Measurements from ENCODE around the gene ALDH1A2.

Gene ALDH1A2

GRCh38 chr15:58108117-58108516 lies 42.6 kb upstream of the ALDH1A2 start:
- Histone ChIP-seq H3K36me3 (ENCODE audit: insufficient read depth, insufficient read length, low read length) (no peaks in the 10 kb centered on the region), H3K4me1 (ENCODE audit: insufficient read depth, insufficient read length) (no peaks in the 10 kb centered on the region), H3K4me3 (ENCODE audit: insufficient read length, low read depth) (no peak overlapping the region), H3K9ac (ENCODE audit: insufficient read length, low read depth) (no peak overlapping the region), H3K9me3 (ENCODE audit: insufficient read depth, low read length) (no peaks in the 10 kb centered on the region), H3K27me3 (ENCODE audit: insufficient read depth, insufficient read length) (no peaks in the 10 kb centered on the region)
- TF ChIP-seq YY1 (IDR thresholded peaks at IDR 0.05; ENCODE audit: insufficient read depth, insufficient read length): no peak
- TF ChIP-seq SUZ12 (IDR thresholded peaks at IDR 0.05; ENCODE audit: extremely low read depth, insufficient read depth, insufficient read length): no peak
- no peak for TF ChIP-seq ZNF274 (IDR thresholded peaks at IDR 0.05; ENCODE audit: low read depth, low read length)
- no peak for DNase-seq (ENCODE audit: low read depth, low spot score)

GRCh38 chr15:58103482-58103881 lies 38.0 kb upstream of the ALDH1A2 start:
- H3K27me3 ChIP-seq (ENCODE audit: insufficient read depth, insufficient read length): no peaks in the 10 kb centered on the region
- H3K36me3 ChIP-seq (ENCODE audit: insufficient read depth, insufficient read length, low read length): no peaks in the 10 kb centered on the region
- no peaks in the 10 kb centered on the region for H3K9me3 ChIP-seq (ENCODE audit: insufficient read depth, low read length)
- H3K4me3 ChIP-seq (ENCODE audit: insufficient read length, low read depth): no peak overlapping the region
- no peak for TF ChIP-seq ZNF274 (IDR thresholded peaks at IDR 0.05; ENCODE audit: low read depth, low read length)
- TF ChIP-seq SUZ12 (IDR thresholded peaks at IDR 0.05; ENCODE audit: extremely low read depth, insufficient read depth, insufficient read length): no peak
- no peak for TF ChIP-seq YY1 (IDR thresholded peaks at IDR 0.05; ENCODE audit: insufficient read depth, insufficient read length)
- H3K4me1 ChIP-seq (ENCODE audit: insufficient read depth, insufficient read length): no peaks in the 10 kb centered on the region
- no peak for DNase-seq (ENCODE audit: low read depth, low spot score)
- H3K9ac ChIP-seq (ENCODE audit: insufficient read length, low read depth): no peak overlapping the region

- H3K9ac ChIP-seq (ENCODE audit: insufficient read length, low read depth): no peak overlapping the region
- H3K4me1 ChIP-seq (ENCODE audit: insufficient read depth, insufficient read length): no peaks in the 10 kb centered on the region
- H3K9me3 ChIP-seq (ENCODE audit: insufficient read depth, low read length): peaks cover 5% of the 10 kb centered on the region; the same call in 1 of the 2 replicates
- no peak for DNase-seq (ENCODE audit: low read depth, low spot score)
- no peaks in the 10 kb centered on the region for H3K27me3 ChIP-seq (ENCODE audit: insufficient read depth, insufficient read length)
- TF ChIP-seq SUZ12 (IDR thresholded peaks at IDR 0.05; ENCODE audit: extremely low read depth, insufficient read depth, insufficient read length): no peak
- TF ChIP-seq ZNF274 (IDR thresholded peaks at IDR 0.05; ENCODE audit: low read depth, low read length): no peak
- no peak for TF ChIP-seq YY1 (IDR thresholded peaks at IDR 0.05; ENCODE audit: insufficient read depth, insufficient read length)
- no peaks in the 10 kb centered on the region for H3K36me3 ChIP-seq (ENCODE audit: insufficient read depth, insufficient read length, low read length)
- no peak overlapping the region for H3K4me3 ChIP-seq (ENCODE audit: insufficient read length, low read depth)
Observed at GRCh38 chr15:58096529-58097084, 31.1 kb upstream of the ALDH1A2 start.

DNA sequence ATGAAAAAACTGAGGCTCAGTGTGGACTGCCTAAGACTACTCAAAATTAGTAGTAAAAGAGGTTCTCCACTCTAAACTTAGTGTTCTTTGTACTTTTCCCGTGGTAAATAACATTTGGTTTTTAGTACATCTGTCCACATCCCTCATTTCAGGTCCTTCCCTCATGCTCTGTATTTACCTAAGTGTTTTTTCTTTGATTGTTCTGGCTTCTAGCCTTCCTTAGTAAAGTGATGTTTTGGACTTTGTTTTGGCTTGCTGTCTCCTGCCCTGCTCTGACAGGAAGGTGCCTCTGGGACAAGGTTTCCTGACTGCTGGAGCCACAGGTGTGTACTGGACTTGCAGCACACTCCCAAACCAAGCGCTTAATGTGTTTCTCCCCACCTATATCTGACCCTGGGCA lies 29.9 kb upstream of the ALDH1A2 start:
- Histone ChIP-seq H3K36me3 (ENCODE audit: insufficient read depth, insufficient read length, low read length) (no peaks in the 10 kb centered on the region), H3K27me3 (ENCODE audit: insufficient read depth, insufficient read length) (no peaks in the 10 kb centered on the region), H3K9me3 (ENCODE audit: insufficient read depth, low read length) (peaks cover 5% of the 10 kb centered on the region; the same call in 1 of the 2 replicates), H3K9ac (ENCODE audit: insufficient read length, low read depth) (no peak overlapping the region), H3K4me1 (ENCODE audit: insufficient read depth, insufficient read length) (no peaks in the 10 kb centered on the region), H3K4me3 (ENCODE audit: insufficient read length, low read depth) (no peak overlapping the region)
- TF ChIP-seq SUZ12 (IDR thresholded peaks at IDR 0.05; ENCODE audit: extremely low read depth, insufficient read depth, insufficient read length) (no peak), ZNF274 (IDR thresholded peaks at IDR 0.05; ENCODE audit: low read depth, low read length) (no peak), YY1 (IDR thresholded peaks at IDR 0.05; ENCODE audit: insufficient read depth, insufficient read length) (no peak)
- no peak for DNase-seq (ENCODE audit: low read depth, low spot score)

- Histone ChIP-seq H3K9ac (ENCODE audit: insufficient read length, low read depth) (no peak overlapping the region), H3K36me3 (ENCODE audit: insufficient read depth, insufficient read length, low read length) (no peaks in the 10 kb centered on the region), H3K4me3 (ENCODE audit: insufficient read length, low read depth) (no peak overlapping the region), H3K4me1 (ENCODE audit: insufficient read depth, insufficient read length) (no peaks in the 10 kb centered on the region), H3K9me3 (ENCODE audit: insufficient read depth, low read length) (no peaks in the 10 kb centered on the region), H3K27me3 (ENCODE audit: insufficient read depth, insufficient read length) (no peaks in the 10 kb centered on the region)
- no peak for TF ChIP-seq YY1 (IDR thresholded peaks at IDR 0.05; ENCODE audit: insufficient read depth, insufficient read length)
- no peak for TF ChIP-seq SUZ12 (IDR thresholded peaks at IDR 0.05; ENCODE audit: extremely low read depth, insufficient read depth, insufficient read length)
- no peak for TF ChIP-seq ZNF274 (IDR thresholded peaks at IDR 0.05; ENCODE audit: low read depth, low read length)
- no peak for DNase-seq (ENCODE audit: low read depth, low spot score)
Observed at GRCh38 chr15:58087871-58088270, 22.4 kb upstream of the ALDH1A2 start.

DNA sequence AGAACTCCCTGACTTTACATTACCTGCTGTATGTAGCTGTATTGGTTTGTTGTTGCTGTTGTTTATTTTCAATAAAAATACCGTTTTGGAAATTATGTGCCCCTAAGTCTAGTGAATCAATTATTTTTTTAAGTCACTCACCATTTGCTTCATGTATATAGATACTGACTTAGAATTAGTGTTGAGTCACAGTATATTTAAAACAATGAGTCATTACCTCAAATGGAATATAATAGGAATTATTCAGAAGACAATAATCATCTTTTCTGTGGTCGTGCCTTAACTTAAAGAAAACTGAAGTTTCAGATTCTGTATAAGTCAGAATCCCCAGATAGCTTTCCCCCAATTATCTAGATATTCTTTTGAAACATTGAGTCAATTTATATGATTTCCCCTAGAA lies 21.0 kb upstream of the ALDH1A2 start:
- Histone ChIP-seq H3K9me3 (ENCODE audit: insufficient read depth, low read length) (no peaks in the 10 kb centered on the region), H3K36me3 (ENCODE audit: insufficient read depth, insufficient read length, low read length) (no peaks in the 10 kb centered on the region), H3K4me1 (ENCODE audit: insufficient read depth, insufficient read length) (no peaks in the 10 kb centered on the region), H3K4me3 (ENCODE audit: insufficient read length, low read depth) (no peak overlapping the region), H3K9ac (ENCODE audit: insufficient read length, low read depth) (no peak overlapping the region), H3K27me3 (ENCODE audit: insufficient read depth, insufficient read length) (no peaks in the 10 kb centered on the region)
- TF ChIP-seq SUZ12 (IDR thresholded peaks at IDR 0.05; ENCODE audit: extremely low read depth, insufficient read depth, insufficient read length): no peak
- no peak for TF ChIP-seq ZNF274 (IDR thresholded peaks at IDR 0.05; ENCODE audit: low read depth, low read length)
- TF ChIP-seq YY1 (IDR thresholded peaks at IDR 0.05; ENCODE audit: insufficient read depth, insufficient read length): no peak
- no peak for DNase-seq (ENCODE audit: low read depth, low spot score)

- Histone ChIP-seq H3K9me3 (ENCODE audit: insufficient read depth, low read length) (no peaks in the 10 kb centered on the region), H3K36me3 (ENCODE audit: insufficient read depth, insufficient read length, low read length) (no peaks in the 10 kb centered on the region), H3K4me3 (ENCODE audit: insufficient read length, low read depth) (no peak overlapping the region), H3K4me1 (ENCODE audit: insufficient read depth, insufficient read length) (no peaks in the 10 kb centered on the region), H3K9ac (ENCODE audit: insufficient read length, low read depth) (no peak overlapping the region), H3K27me3 (ENCODE audit: insufficient read depth, insufficient read length) (no peaks in the 10 kb centered on the region)
- no peak for TF ChIP-seq YY1 (IDR thresholded peaks at IDR 0.05; ENCODE audit: insufficient read depth, insufficient read length)
- no peak for TF ChIP-seq ZNF274 (IDR thresholded peaks at IDR 0.05; ENCODE audit: low read depth, low read length)
- no peak for DNase-seq (ENCODE audit: low read depth, low spot score)
Observed at GRCh38 chr15:58083526-58083925, 18.0 kb upstream of the ALDH1A2 start.
